IMR-90 (cell line): Measurements from ENCODE around the gene LDLRAD1. TPM values are rescaled to one million over a fixed set of nuclear protein-coding genes. Genes with fewer than 3 reads are reported as not detected.

Source experiments
- ATAC-seq: fragments of 200-7000 bp; cut with Tn5 transposase; 2 replicates; pipeline ENCODE4 v1.9.1; 2020; ENCODE audit warnings: low read depth, mild to moderate bottlenecking, moderate library complexity
- BruUV-seq: library from RNA; stranded (reverse); fragments of 400-500 nt; replicated peaks from 2 replicates; lab custom pipeline; 2021; lab: Mats Ljungman, UMichigan
- CTCF ChIA-PET: fragments of 300-600 bp; formaldehyde crosslinking; extraction: SDS; loops from one replicate; lab custom pipeline; 2021; ENCODE audit warnings: antibody characterized with exemption; lab: Yijun Ruan, JAX
- POLR2A ChIA-PET: fragments of 300-600 bp; sonication (Branson Sonifier 250); formaldehyde crosslinking; loops from one replicate; lab custom pipeline; 2022; ENCODE audit warnings: antibody characterized with exemption; ENCODE audit not compliant: unreplicated experiment; lab: Charles Lee
- DNase-seq: peaks from one replicate; pipeline ENCODE4 v3.0.0; 2013
- H2AFZ ChIP-seq: replicated peaks from 2 replicates; pipeline ENCODE3; 2013; ENCODE audit warnings: low read length, mild to moderate bottlenecking; ENCODE audit not compliant: poor library complexity
- H2AK5ac ChIP-seq: 2 replicates; pipeline ENCODE4 v1.6.1; 2013; ENCODE audit warnings: low read depth, low read length, inconsistent platforms
- H2AK9ac ChIP-seq: replicated peaks from 2 replicates; pipeline ENCODE3; 2013; ENCODE audit warnings: mild to moderate bottlenecking, low read depth, low read length, moderate library complexity; ENCODE audit not compliant: poor library complexity
- H2BK120ac ChIP-seq: 2 replicates; pipeline ENCODE4 v1.6.1; 2013; ENCODE audit warnings: low read depth, low read length, inconsistent platforms
- H2BK15ac ChIP-seq: 3 replicates; pipeline ENCODE4 v1.6.1; 2013; ENCODE audit warnings: low read depth, low read length, inconsistent platforms
- H2BK20ac ChIP-seq: 2 replicates; pipeline ENCODE4 v1.6.1; 2013; ENCODE audit warnings: low read depth, mild to moderate bottlenecking, inconsistent platforms, low read length, moderate library complexity
- H2BK5ac ChIP-seq: 2 replicates; pipeline ENCODE4 v1.6.1; 2013; ENCODE audit warnings: mild to moderate bottlenecking, low read depth, low read length, inconsistent platforms; ENCODE audit not compliant: poor library complexity, severe bottlenecking
- H3K14ac ChIP-seq: replicated peaks from 2 replicates; pipeline ENCODE4 v1.6.1; 2013; ENCODE audit warnings: low read depth, low read length, inconsistent platforms
- H3K18ac ChIP-seq: 2 replicates; pipeline ENCODE4 v1.6.1; 2013; ENCODE audit warnings: low read depth, low read length, control low read depth
- H3K23ac ChIP-seq: 2 replicates; pipeline ENCODE4 v1.6.1; 2013; ENCODE audit warnings: low read depth, low read length, inconsistent platforms
- H3K27ac ChIP-seq: 2 replicates; pipeline ENCODE4 v1.5.1; 2013; ENCODE audit warnings: mild to moderate bottlenecking, control low read depth, low read length; ENCODE audit not compliant: insufficient read depth
- H3K27me3 ChIP-seq: 2 replicates; pipeline ENCODE4 v1.6.1; 2013; ENCODE audit warnings: low read length; ENCODE audit not compliant: control insufficient read depth, insufficient read depth
- H3K36me3 ChIP-seq: 2 replicates; pipeline ENCODE4 v1.6.1; 2013; ENCODE audit warnings: low read length, mixed read lengths; ENCODE audit not compliant: control insufficient read depth, insufficient read depth
- H3K4ac ChIP-seq: 2 replicates; pipeline ENCODE4 v1.6.1; 2013; ENCODE audit warnings: low read depth, low read length, inconsistent platforms
- H3K4me1 ChIP-seq: 2 replicates; pipeline ENCODE4 v1.6.1; 2013; ENCODE audit warnings: low read length, mixed read lengths; ENCODE audit not compliant: control insufficient read depth, insufficient read depth
- H3K4me2 ChIP-seq: 2 replicates; pipeline ENCODE4 v1.6.1; 2013; ENCODE audit warnings: low read depth, mild to moderate bottlenecking, control low read depth, low read length, moderate library complexity
- H3K4me3 ChIP-seq: 2 replicates; pipeline ENCODE4 v1.5.1; 2013; ENCODE audit warnings: low read depth, mild to moderate bottlenecking, control low read depth, low read length, moderate library complexity; ENCODE audit not compliant: insufficient read depth
- H3K56ac ChIP-seq: 2 replicates; pipeline ENCODE4 v1.6.1; 2013; ENCODE audit warnings: low read length, inconsistent platforms; ENCODE audit not compliant: insufficient read depth; ENCODE audit errors: extremely low read depth
- H3K79me1 ChIP-seq, 2 experiments: 2 replicates each; pipeline ENCODE4 v1.6.1; 2013; ENCODE audit warnings: low read length in 2 of 2, inconsistent platforms in 1 of 2, low read depth in 1 of 2
- H3K9ac ChIP-seq: 2 replicates; pipeline ENCODE4 v1.6.1; 2013; ENCODE audit warnings: low read depth, low read length, control low read depth
- H3K9me1 ChIP-seq: 2 replicates; pipeline ENCODE4 v1.6.1; 2013; ENCODE audit warnings: low read length, inconsistent platforms; ENCODE audit not compliant: insufficient read depth
- H3K9me3 ChIP-seq: 2 replicates; pipeline ENCODE4 v1.6.1; 2013; ENCODE audit warnings: low read length; ENCODE audit not compliant: control insufficient read depth, insufficient read depth
- H4K20me1 ChIP-seq: 2 replicates; pipeline ENCODE4 v1.6.1; 2013; ENCODE audit warnings: low read length, inconsistent platforms; ENCODE audit not compliant: insufficient read depth
- H4K5ac ChIP-seq: 2 replicates; pipeline ENCODE4 v1.6.1; 2013; ENCODE audit warnings: mild to moderate bottlenecking, low read depth, low read length, control low read depth
- H4K8ac ChIP-seq, 2 experiments: 2 replicates each; pipeline ENCODE4 v1.6.1; 2013; ENCODE audit warnings: low read depth in 2 of 2, low read length in 2 of 2, control low read depth in 1 of 2, inconsistent platforms in 1 of 2
- H4K91ac ChIP-seq: 2 replicates; pipeline ENCODE4 v1.6.1; 2013; ENCODE audit warnings: low read depth, low read length, inconsistent platforms; ENCODE audit not compliant: insufficient read depth
- CEBPB ChIP-seq: IDR thresholded peaks from 2 replicates; pipeline ENCODE4 v1.6.1; 2012; ENCODE audit warnings: low read depth, low read length, improper control_type of control experiment
- NFE2L2 ChIP-seq: fragments of 150-350 bp; IDR thresholded peaks from 2 replicates; pipeline ENCODE4 v1.6.1; 2016; ENCODE audit warnings: low read depth, mild to moderate bottlenecking, low read length
- WGBS, 2 experiments: methylation state at CpG; one replicate each; pipeline versions ENCODE4 v1.1.5 to v1.1.7; 2013; ENCODE audit warnings: missing lambda C conversion rate in 2 of 2; ENCODE audit not compliant: insufficient read length in 1 of 2; ENCODE audit errors: extremely low coverage in 2 of 2; 5-methylcytosine and 5-hydroxymethylcytosine counted together
- dilution Hi-C: fragments of 300-500 bp; cut with HindIII; formaldehyde crosslinking; loops from one replicate; pipeline ENCODE4 v1.14.3; 2018; ENCODE audit warnings: low sequenced_read_pairs; ENCODE audit not compliant: unreplicated experiment
- in situ Hi-C: fragments of 300-500 bp; cut with MboI; formaldehyde crosslinking; loops from 3 replicates; pipeline ENCODE4 v1.14.3; 2019; ENCODE audit warnings: low sequenced_read_pairs, inconsistent platforms, mixed read lengths
- intact Hi-C: fragments of 100-400 bp; cut with micrococcal nuclease; formaldehyde crosslinking; loops from 2 replicates; pipeline ENCODE4 v1.10.0; 2022
- polyA plus RNA-seq, 3 experiments: library from polyadenylated mRNA; depleted of rRNA; stranded (reverse); fragments of >200 nt; gene quantifications; 2 replicates each; pipeline ENCODE4 v1.2.3, GENCODE V29; 2012; ENCODE audit warnings: low replicate concordance in 1 of 3
- total RNA-seq: library from RNA; depleted of rRNA; stranded (reverse); fragments of >200 nt; gene quantifications from 2 replicates; pipeline ENCODE4 v1.2.3, GENCODE V29; 2012

Gene LDLRAD1
- total and polyA plus RNA-seq, 2 of the 4 experiments (the other 2 are of a cell fraction): not detected

- H3K36me3 ChIP-seq: no peaks in the 10 kb centered on the region
- no peak overlapping the region for H3K27ac ChIP-seq
- no peak for TF ChIP-seq NFE2L2
- peak; percentile 23; the same call in 1 of the 2 replicates for TF ChIP-seq CEBPB
- dilution Hi-C loops (no loop called here), intact Hi-C loops (no loop called here), in situ Hi-C loops (no loop called here)
- POLR2A ChIA-PET: no interaction called here
- H2BK15ac ChIP-seq: no peak overlapping the region
- no peak overlapping the region for H3K23ac ChIP-seq
- H2AK9ac ChIP-seq: no peak overlapping the region
- no peak overlapping the region for H3K9ac ChIP-seq
- H3K79me1 ChIP-seq: no peaks in the 10 kb centered on the region
- no peaks in the 10 kb centered on the region for H4K20me1 ChIP-seq
- peak; percentile 24 for DNase-seq
- H3K4me1 ChIP-seq: no peaks in the 10 kb centered on the region
- H2BK120ac ChIP-seq: no peak overlapping the region
- no peak overlapping the region for H2BK5ac ChIP-seq
- BruUV-seq: no TSS peak
- no peak overlapping the region for H3K18ac ChIP-seq
- H3K4me2 ChIP-seq: no peak overlapping the region
- no peak overlapping the region for H2AFZ ChIP-seq
- H3K9me3 ChIP-seq: no peaks in the 10 kb centered on the region
- H3K4ac ChIP-seq: no peak overlapping the region
- H3K14ac ChIP-seq: no peak overlapping the region
- ATAC-seq: no peak; the same call in 1 of the 2 replicates
- no peak overlapping the region for H2BK20ac ChIP-seq
- no peak overlapping the region for H4K91ac ChIP-seq
- WGBS, 2 experiments: no CpG with 5 or more reads among the region's 2 CpGs
- H3K27me3 ChIP-seq: peaks cover 2% of the 10 kb centered on the region; the same call in 1 of the 2 replicates
- H3K9me1 ChIP-seq: no peaks in the 10 kb centered on the region
- no peak overlapping the region for H4K8ac ChIP-seq
- H3K4me3 ChIP-seq: no peak overlapping the region
- no peak overlapping the region for H2AK5ac ChIP-seq
- H3K56ac ChIP-seq: no peak overlapping the region
- no peak overlapping the region for H4K5ac ChIP-seq
- CTCF ChIA-PET: no interaction called here
These were observed 30.1 kb downstream of the LDLRAD1 start for GRCh38 chr1:53987880-53988279.
